Keratinocyte (primary cell): ENCODE measurements around the gene DNAH3. TPM values are rescaled to one million over a fixed set of nuclear protein-coding genes. Genes with fewer than 3 reads are reported as not detected.

Experiments used
- DNase-seq: peaks from one replicate; pipeline ENCODE4 v3.0.0-alpha.2; 2011; ENCODE audit warnings: low read depth, missing footprints, low spot score
- FAIRE-seq: peaks from 2 replicates; lab custom pipeline; 2011; peaks lifted over from hg19 to GRCh38; lab: Jason Lieb, UNC
- H2AFZ ChIP-seq: 2 replicates; pipeline ENCODE4 v1.6.0; 2012; ENCODE audit warnings: low read length, control low read depth, inconsistent platforms; ENCODE audit not compliant: control insufficient read depth
- H3K27ac ChIP-seq: 2 replicates; pipeline ENCODE4 v1.5.1; 2011; ENCODE audit warnings: low read length; ENCODE audit not compliant: control insufficient read depth, insufficient read depth
- H3K27me3 ChIP-seq: 3 replicates; pipeline ENCODE4 v1.6.0; 2011; ENCODE audit warnings: low read length; ENCODE audit not compliant: control insufficient read depth, insufficient read depth; ENCODE audit errors: extremely low read depth
- H3K36me3 ChIP-seq, 2 experiments: 2 replicates in 1 of 2; 3 replicates in 1 of 2; pipeline ENCODE4 v1.5.1; 2011; ENCODE audit warnings: low read length in 2 of 2, mild to moderate bottlenecking in 1 of 2; ENCODE audit not compliant: control insufficient read depth in 2 of 2, insufficient read depth in 2 of 2; ENCODE audit errors: extremely low read depth in 1 of 2
- H3K4me1 ChIP-seq: 3 replicates; pipeline ENCODE4 v1.5.1; 2011; ENCODE audit warnings: low read length; ENCODE audit not compliant: control insufficient read depth, insufficient read depth; ENCODE audit errors: extremely low read depth
- H3K4me2 ChIP-seq: 3 replicates; pipeline ENCODE4 v1.6.0; 2011; ENCODE audit warnings: low read depth, low read length; ENCODE audit not compliant: control insufficient read depth, insufficient read depth; ENCODE audit errors: extremely low read depth
- H3K4me3 ChIP-seq, 3 experiments: fragments of 200-600 bp in 1 of 3; sonication (generic) in 1 of 3; 2 replicates in 2 of 3; 3 replicates in 1 of 3; pipeline ENCODE4 v1.5.1; 2011 to 2016; ENCODE audit warnings: low read length in 3 of 3, mild to moderate bottlenecking in 3 of 3, control low read depth in 2 of 3, inconsistent platforms in 1 of 3, low read depth in 1 of 3, mixed read lengths in 1 of 3, mixed run types in 1 of 3, moderate library complexity in 1 of 3; ENCODE audit not compliant: control insufficient read depth in 2 of 3, insufficient read depth in 2 of 3; ENCODE audit errors: extremely low read depth in 1 of 3
- H3K79me2 ChIP-seq: 2 replicates; pipeline ENCODE4 v1.6.0; 2012; ENCODE audit warnings: low read length; ENCODE audit not compliant: control insufficient read depth, insufficient read depth
- H3K9ac ChIP-seq: 3 replicates; pipeline ENCODE4 v1.6.0; 2011; ENCODE audit warnings: low read length; ENCODE audit not compliant: control insufficient read depth, insufficient read depth; ENCODE audit errors: extremely low read depth
- H3K9me1 ChIP-seq: 3 replicates; pipeline ENCODE4 v1.6.0; 2011; ENCODE audit warnings: low read length; ENCODE audit not compliant: control insufficient read depth, insufficient read depth; ENCODE audit errors: extremely low read depth
- H3K9me3 ChIP-seq: 2 replicates; pipeline ENCODE4 v1.5.1; 2012; ENCODE audit warnings: low read depth, low read length; ENCODE audit not compliant: control insufficient read depth
- H4K20me1 ChIP-seq: 3 replicates; pipeline ENCODE4 v1.6.0; 2011; ENCODE audit warnings: low read length; ENCODE audit not compliant: control insufficient read depth, insufficient read depth; ENCODE audit errors: extremely low read depth
- EZH2 ChIP-seq: IDR thresholded peaks from one replicate; pipeline ENCODE4 v1.6.1; 2012; ENCODE audit warnings: inconsistent platforms, mild to moderate bottlenecking, low read length, moderate library complexity
- dilution Hi-C: fragments of 300-500 bp; cut with MboI; formaldehyde crosslinking; loops from one replicate; pipeline ENCODE4 v1.7.0; 2020; ENCODE audit warnings: low sequenced_read_pairs; ENCODE audit not compliant: extremely low pct_ligation_motif_present
- polyA plus RNA-seq, 5 experiments: library from polyadenylated mRNA; depleted of rRNA in 3 of 5; stranded (reverse) in 3 of 5; stranded (forward) in 1 of 5; unstranded in 1 of 5; fragments of >200 nt; gene quantifications; 1 replicate in 1 of 5; 2 replicates in 3 of 5; 3 replicates in 1 of 5; pipeline versions ENCODE4 v1.2.1 to v1.2.3, GENCODE V29; 2011 to 2012; ENCODE audit warnings: missing spikeins in 2 of 5, low read depth in 1 of 5, low replicate concordance in 1 of 5
- TF ChIP-seq, protein P1 (sequence below), 3 experiments: IDR thresholded peaks in 1 of 3; conservative IDR thresholded peaks in 1 of 3; optimal IDR thresholded peaks in 1 of 3; 2 replicates in 2 of 3; 3 replicates in 1 of 3; pipeline versions ENCODE3 to v1.5.1; 2011; ENCODE audit warnings: low read length in 3 of 3, mild to moderate bottlenecking in 3 of 3, moderate library complexity in 2 of 3, control low read depth in 1 of 3, inconsistent platforms in 1 of 3; ENCODE audit not compliant: insufficient read depth in 2 of 3; ENCODE audit errors: extremely low read depth in 1 of 3

DNAH3 gene
- polyA plus RNA-seq, 1 donor (not counting 4 experiments of a cell fraction or from before 2014, with no cell fraction given) = 1.2 TPM

DNA sequence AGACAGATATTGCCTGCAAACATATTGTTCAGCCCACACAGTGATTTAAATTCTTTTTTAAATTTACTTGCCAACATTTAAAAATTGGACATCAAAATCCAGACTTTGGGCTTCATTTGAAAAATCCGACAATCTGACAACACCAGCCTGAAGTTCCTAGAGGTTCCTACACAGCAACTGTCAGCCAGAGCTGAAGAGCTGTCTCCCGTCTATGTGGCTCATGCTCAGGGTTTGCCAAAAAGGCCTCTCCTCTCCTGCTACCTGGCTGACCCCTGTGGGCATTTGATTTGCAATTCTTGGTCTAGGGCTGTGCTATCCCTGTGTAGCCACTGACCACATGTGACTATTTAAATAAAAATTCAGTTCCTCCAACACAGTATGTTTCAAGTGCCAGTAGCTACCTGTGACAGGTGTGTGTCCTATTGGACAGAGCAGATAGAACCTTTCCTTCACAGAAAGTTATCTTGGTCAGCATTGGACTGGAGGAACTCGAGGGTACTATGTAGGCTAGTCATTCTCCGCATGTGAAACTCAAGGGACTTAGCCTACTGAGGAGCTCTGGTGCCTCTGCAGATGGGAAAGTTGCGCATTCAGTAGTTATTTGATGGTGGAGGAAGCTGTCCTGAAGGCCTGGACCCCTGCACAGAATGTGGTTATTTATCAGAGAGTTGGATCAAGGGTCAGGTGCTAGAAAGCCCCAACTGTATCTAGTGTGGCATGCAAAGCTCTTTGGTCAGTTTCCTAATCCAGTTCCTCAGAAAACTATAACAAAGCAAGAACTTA is 247.3 kb downstream of the DNAH3 start:
- Histone ChIP-seq H4K20me1 (no peaks in the 10 kb centered on the region), H3K27me3 (no peaks in the 10 kb centered on the region), H2AFZ (no peak overlapping the region), H3K4me1 (peaks cover 65% of the 10 kb centered on the region), H3K79me2 (peaks cover 28% of the 10 kb centered on the region), H3K27ac (peak overlapping the region; percentile 98), H3K4me3 (no peak overlapping the region), H3K9ac (no peak overlapping the region), H3K36me3 (no peaks in the 10 kb centered on the region), H3K4me2 (peak overlapping the region; percentile 28), H3K9me3 (no peaks in the 10 kb centered on the region), H3K9me1 (no peaks in the 10 kb centered on the region)
- TF ChIP-seq, protein P1, sequence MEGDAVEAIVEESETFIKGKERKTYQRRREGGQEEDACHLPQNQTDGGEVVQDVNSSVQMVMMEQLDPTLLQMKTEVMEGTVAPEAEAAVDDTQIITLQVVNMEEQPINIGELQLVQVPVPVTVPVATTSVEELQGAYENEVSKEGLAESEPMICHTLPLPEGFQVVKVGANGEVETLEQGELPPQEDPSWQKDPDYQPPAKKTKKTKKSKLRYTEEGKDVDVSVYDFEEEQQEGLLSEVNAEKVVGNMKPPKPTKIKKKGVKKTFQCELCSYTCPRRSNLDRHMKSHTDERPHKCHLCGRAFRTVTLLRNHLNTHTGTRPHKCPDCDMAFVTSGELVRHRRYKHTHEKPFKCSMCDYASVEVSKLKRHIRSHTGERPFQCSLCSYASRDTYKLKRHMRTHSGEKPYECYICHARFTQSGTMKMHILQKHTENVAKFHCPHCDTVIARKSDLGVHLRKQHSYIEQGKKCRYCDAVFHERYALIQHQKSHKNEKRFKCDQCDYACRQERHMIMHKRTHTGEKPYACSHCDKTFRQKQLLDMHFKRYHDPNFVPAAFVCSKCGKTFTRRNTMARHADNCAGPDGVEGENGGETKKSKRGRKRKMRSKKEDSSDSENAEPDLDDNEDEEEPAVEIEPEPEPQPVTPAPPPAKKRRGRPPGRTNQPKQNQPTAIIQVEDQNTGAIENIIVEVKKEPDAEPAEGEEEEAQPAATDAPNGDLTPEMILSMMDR (optimal IDR thresholded peaks at IDR 0.05 in 1 of 3, IDR thresholded peaks at IDR 0.05 in 1 of 3, conservative IDR thresholded peaks at IDR 0.05 in 1 of 3; ENCODE audit: extremely low read depth in 1 of 3, insufficient read depth in 2 of 3, low read length in 3 of 3) = no peak
- TF ChIP-seq EZH2 = no peak
- DNase-seq = no peak
- FAIRE-seq = no peak
- dilution Hi-C loops = no loop called here

DNA sequence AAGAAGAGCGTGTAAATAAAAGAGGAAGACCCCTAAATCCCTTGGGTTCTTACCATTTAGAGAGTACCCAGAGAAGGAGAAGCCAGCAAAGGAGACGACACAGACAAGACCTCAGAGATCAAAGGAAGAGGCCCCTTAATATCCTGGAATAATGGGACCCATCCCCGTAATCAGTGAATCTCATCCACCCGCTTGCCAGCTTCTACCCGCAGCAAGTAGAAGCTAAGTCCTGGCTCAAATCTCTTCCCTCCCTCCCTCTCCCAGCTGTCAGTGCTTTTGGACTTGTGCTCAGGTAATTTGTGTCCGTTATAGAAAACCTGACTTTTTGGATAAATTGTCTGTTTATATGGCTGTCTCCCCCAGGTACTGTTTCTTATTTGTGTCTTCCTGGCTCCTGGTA is 248.2 kb downstream of the DNAH3 start:
- dilution Hi-C loops = no loop called here
- H3K79me2 ChIP-seq = peaks cover 36% of the 10 kb centered on the region
- no peaks in the 10 kb centered on the region for H3K9me3 ChIP-seq
- DNase-seq = no peak
- H3K27ac ChIP-seq = peak overlapping the region; percentile 98
- no peaks in the 10 kb centered on the region for H3K27me3 ChIP-seq
- H3K4me2 ChIP-seq = peak overlapping the region; percentile 76
- H3K9me1 ChIP-seq = no peaks in the 10 kb centered on the region
- peak overlapping the region in 2 of 3 experiments; percentile 70 to 83 for H3K4me3 ChIP-seq
- peaks cover 73% of the 10 kb centered on the region for H3K4me1 ChIP-seq
- no peak overlapping the region for H2AFZ ChIP-seq
- H3K9ac ChIP-seq = peak overlapping the region; percentile 97
- H4K20me1 ChIP-seq = no peaks in the 10 kb centered on the region
- FAIRE-seq = no peak
- no peaks in the 10 kb centered on the region for H3K36me3 ChIP-seq
- TF ChIP-seq, protein P1 (optimal IDR thresholded peaks at IDR 0.05 in 1 of 3, IDR thresholded peaks at IDR 0.05 in 1 of 3, conservative IDR thresholded peaks at IDR 0.05 in 1 of 3; ENCODE audit: extremely low read depth in 1 of 3, insufficient read depth in 2 of 3, low read length in 3 of 3) = no peak
- no peak for TF ChIP-seq EZH2
